ENCODE data around the gene PLXNA4. TPM values are rescaled to one million over a fixed set of nuclear protein-coding genes. Genes with fewer than 3 reads are reported as not detected.

Gene PLXNA4
- total RNA-seq, 2 donors from 2014 or later: 0.41 to 2.8 TPM

- no peak overlapping the region for H3K27ac ChIP-seq
- no peaks in the 10 kb centered on the region for H3K36me3 ChIP-seq
- intact Hi-C loops (cut with DNase I): no loop called here
- no peak overlapping the region for H3K4me3 ChIP-seq
- no peak for DNase-seq (ENCODE audit: low spot score)
- H3K9me3 ChIP-seq: no peaks in the 10 kb centered on the region
- no peak for TF ChIP-seq POLR2AphosphoS5 (IDR thresholded peaks at IDR 0.05)
- no peak for TF ChIP-seq POLR2A (IDR thresholded peaks at IDR 0.05)
- no peak for TF ChIP-seq CTCF (IDR thresholded peaks at IDR 0.05)
- H3K27me3 ChIP-seq (replicated peaks; ENCODE audit: insufficient read depth): no peaks in the 10 kb centered on the region
- WGBS: 92% methylated on average over 5 of the region's 5 CpGs
- no peaks in the 10 kb centered on the region for H3K4me1 ChIP-seq (replicated peaks)
These were observed 420.6 kb downstream of the PLXNA4 start for GRCh38 chr7:132155715-132156114.

- Histone ChIP-seq H3K27ac (no peak overlapping the region), H3K4me1 (replicated peaks) (no peaks in the 10 kb centered on the region), H3K36me3 (no peaks in the 10 kb centered on the region), H3K9me3 (no peaks in the 10 kb centered on the region), H3K4me3 (no peak overlapping the region), H3K27me3 (replicated peaks; ENCODE audit: insufficient read depth) (no peaks in the 10 kb centered on the region)
- 54% methylated on average over 8 of the region's 8 CpGs for WGBS
- no peak for DNase-seq (ENCODE audit: low spot score)
- no peak for TF ChIP-seq POLR2AphosphoS5 (IDR thresholded peaks at IDR 0.05)
- intact Hi-C loops (cut with DNase I): no loop called here
These were observed 421.4 kb downstream of the PLXNA4 start for GRCh38 chr7:132154695-132155471.

GRCh38 chr7:132154248-132154647 lies 422.0 kb downstream of the PLXNA4 start:
- no peak overlapping the region for H3K27ac ChIP-seq
- intact Hi-C loops (cut with DNase I): no loop called here
- no peak overlapping the region for H3K4me3 ChIP-seq
- no peaks in the 10 kb centered on the region for H3K9me3 ChIP-seq
- H3K36me3 ChIP-seq: no peaks in the 10 kb centered on the region
- no peaks in the 10 kb centered on the region for H3K27me3 ChIP-seq (replicated peaks; ENCODE audit: insufficient read depth)
- TF ChIP-seq POLR2A (IDR thresholded peaks at IDR 0.05): no peak
- TF ChIP-seq CTCF (IDR thresholded peaks at IDR 0.05): no peak
- no peak for TF ChIP-seq POLR2AphosphoS5 (IDR thresholded peaks at IDR 0.05)
- no peak for DNase-seq (ENCODE audit: low spot score)
- WGBS: 71% methylated on average over 6 of the region's 6 CpGs
- no peaks in the 10 kb centered on the region for H3K4me1 ChIP-seq (replicated peaks)

GRCh38 chr7:132152131-132152889 lies 424.0 kb downstream of the PLXNA4 start:
- Histone ChIP-seq H3K4me1 (replicated peaks) (no peaks in the 10 kb centered on the region), H3K4me3 (no peak overlapping the region), H3K36me3 (no peaks in the 10 kb centered on the region), H3K9me3 (no peaks in the 10 kb centered on the region), H3K27ac (no peak overlapping the region), H3K27me3 (replicated peaks; ENCODE audit: insufficient read depth) (no peaks in the 10 kb centered on the region)
- DNase-seq (ENCODE audit: low spot score): no peak
- WGBS: 76% methylated on average over 7 of the region's 7 CpGs
- no peak for TF ChIP-seq POLR2A (IDR thresholded peaks at IDR 0.05)
- TF ChIP-seq CTCF (IDR thresholded peaks at IDR 0.05): no peak
- TF ChIP-seq POLR2AphosphoS5 (IDR thresholded peaks at IDR 0.05): no peak
- intact Hi-C loops (cut with DNase I): no loop called here

- Histone ChIP-seq H3K36me3 (no peaks in the 10 kb centered on the region), H3K9me3 (no peaks in the 10 kb centered on the region), H3K27me3 (replicated peaks; ENCODE audit: insufficient read depth) (no peaks in the 10 kb centered on the region), H3K4me3 (no peak overlapping the region), H3K4me1 (replicated peaks) (no peaks in the 10 kb centered on the region), H3K27ac (no peak overlapping the region)
- TF ChIP-seq POLR2A (IDR thresholded peaks at IDR 0.05) (no peak), POLR2AphosphoS5 (IDR thresholded peaks at IDR 0.05) (no peak), CTCF (IDR thresholded peaks at IDR 0.05) (no peak)
- no peak for DNase-seq (ENCODE audit: low spot score)
- intact Hi-C loops (cut with DNase I): no loop called here
- WGBS: 97% methylated on average over 2 of the region's 2 CpGs
These were observed 425.6 kb downstream of the PLXNA4 start for GRCh38 chr7:132150711-132151110.

Data from prostate gland (tissue), 2 donors.